Caco-2 (cell line): Measurements from ENCODE around the gene CNP. TPM values are rescaled to one million over a fixed set of nuclear protein-coding genes. Genes with fewer than 3 reads are reported as not detected.
A peak's percentile ranks its signal among the peaks of the same experiment; 100 is the strongest.

Experiments used
- BruUV-seq: library from RNA; stranded (reverse); fragments of 400-500 nt; replicated peaks from 2 replicates; lab custom pipeline; 2021; lab: Mats Ljungman, UMichigan
- CTCF ChIA-PET: fragments of 300-600 bp; sonication (Branson Sonifier 250); formaldehyde crosslinking; loops from one replicate; lab custom pipeline; 2022; ENCODE audit warnings: antibody characterized with exemption; lab: Charles Lee
- POLR2A ChIA-PET: fragments of 300-600 bp; sonication (Branson Sonifier 250); formaldehyde crosslinking; loops from one replicate; lab custom pipeline; 2022; ENCODE audit warnings: antibody characterized with exemption; lab: Charles Lee
- DNase-seq, 2 experiments: peaks; one replicate each; pipeline versions ENCODE4 v3.0.0 to v3.0.0-alpha.2; 2020 to 2022
- H3K27me3 ChIP-seq: replicated peaks from 2 replicates; pipeline ENCODE4 v1.6.0; 2011; ENCODE audit warnings: low read length; ENCODE audit not compliant: control insufficient read depth, insufficient read depth
- H3K36me3 ChIP-seq: 2 replicates; pipeline ENCODE4 v1.5.1; 2011; ENCODE audit warnings: low read length; ENCODE audit not compliant: control insufficient read depth, insufficient read depth
- H3K4me1 ChIP-seq: fragments of 250-450 bp; sonication (Bioruptor Pico); 2 replicates; pipeline ENCODE4 v1.5.1; 2020; ENCODE audit warnings: mild to moderate bottlenecking
- H3K4me3 ChIP-seq: 2 replicates; pipeline ENCODE4 v1.5.1; 2011; ENCODE audit warnings: low read depth, mild to moderate bottlenecking, control low read depth, low read length
- H3K9me3 ChIP-seq: fragments of 250-450 bp; sonication (Bioruptor Pico); 2 replicates; pipeline ENCODE4 v1.5.1; 2020; ENCODE audit warnings: mild to moderate bottlenecking, moderate library complexity
- H3K27ac Mint-ChIP-seq: one replicate; pipeline ENCODE4 v1.8.0; 2022; ENCODE audit warnings: mixed read lengths; ENCODE audit not compliant: unreplicated experiment
- H3K27me3 Mint-ChIP-seq: one replicate; pipeline ENCODE4 v1.8.0; 2022; ENCODE audit warnings: mixed read lengths; ENCODE audit not compliant: insufficient read depth, unreplicated experiment
- H3K36me3 Mint-ChIP-seq: one replicate; pipeline ENCODE4 v1.8.0; 2022; ENCODE audit warnings: mild to moderate bottlenecking, mixed read lengths; ENCODE audit not compliant: insufficient read depth, unreplicated experiment
- H3K4me1 Mint-ChIP-seq: one replicate; pipeline ENCODE4 v1.8.0; 2022; ENCODE audit warnings: low read depth, mixed read lengths; ENCODE audit not compliant: unreplicated experiment
- H3K4me3 Mint-ChIP-seq: one replicate; pipeline ENCODE4 v1.8.0; 2022; ENCODE audit warnings: mild to moderate bottlenecking, moderate library complexity, mixed read lengths; ENCODE audit not compliant: unreplicated experiment
- H3K9me3 Mint-ChIP-seq: one replicate; pipeline ENCODE4 v1.8.0; 2022; ENCODE audit warnings: mixed read lengths; ENCODE audit not compliant: unreplicated experiment
- intact Hi-C: fragments of 100-400 bp; cut with micrococcal nuclease; formaldehyde crosslinking; loops from one replicate; pipeline ENCODE4 v1.10.0; 2022; ENCODE audit not compliant: unreplicated experiment
- total RNA-seq: library from RNA; stranded (reverse); gene quantifications from 2 replicates; pipeline ENCODE4 v1.2.3, GENCODE V29; 2022
- TF ChIP-seq, protein P1 (sequence below), 2 experiments: fragments of 200-600 bp in 1 of 2; IDR thresholded peaks; 1 replicate in 1 of 2; 2 replicates in 1 of 2; pipeline versions ENCODE4 v1.5.1 to v1.8.0; 2011 to 2022; ENCODE audit warnings: antibody characterized with exemption in 1 of 2, control low read depth in 1 of 2, inconsistent platforms in 1 of 2, low read depth in 1 of 2, low read length in 1 of 2, mild to moderate bottlenecking in 1 of 2, moderate library complexity in 1 of 2; ENCODE audit not compliant: insufficient read depth in 1 of 2, severe bottlenecking in 1 of 2, unreplicated experiment in 1 of 2

Gene CNP
- total RNA-seq, 1 experiment from 2014 or later, result 94.5 TPM

DNA sequence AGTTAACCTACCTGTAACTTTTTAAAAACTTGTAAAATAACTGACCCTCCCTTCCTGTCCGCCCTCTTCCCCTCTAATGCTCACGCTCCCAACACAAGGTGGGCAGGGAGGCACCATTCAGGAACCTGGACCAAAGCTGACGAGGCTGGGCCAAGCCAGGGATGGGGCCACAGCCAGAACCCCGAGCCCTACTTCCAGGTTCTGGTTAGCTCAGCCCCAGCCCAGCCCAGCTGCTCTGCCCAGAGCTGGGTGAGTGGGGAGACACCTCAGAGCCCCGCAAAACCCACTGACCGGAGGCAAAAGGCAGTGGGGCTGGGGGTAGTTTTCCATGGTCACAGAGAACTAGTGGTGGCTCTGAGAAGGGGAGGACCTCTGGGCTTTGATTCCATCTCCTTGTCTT is 7.4 kb downstream of the CNP start:
- no peak overlapping the region for H3K4me3 Mint-ChIP-seq
- H3K4me1 ChIP-seq, result 0 out of 2 replicates have a peak, but pooled peaks cover 4% of the 10 kb centered on the region
- no peak overlapping the region for H3K4me3 ChIP-seq
- H3K27me3 ChIP-seq, result no peaks in the 10 kb centered on the region
- BruUV-seq, result no TSS peak
- H3K9me3 ChIP-seq, result no peaks in the 10 kb centered on the region
- intact Hi-C loops, result no loop called here
- peak overlapping the region; percentile 53 for H3K27ac Mint-ChIP-seq
- H3K9me3 Mint-ChIP-seq, result no peaks in the 10 kb centered on the region
- peaks cover 98% of the 10 kb centered on the region for H3K36me3 Mint-ChIP-seq
- no peak for DNase-seq
- peaks cover 8% of the 10 kb centered on the region for H3K36me3 ChIP-seq
- ChIA-PET CTCF (interaction anchor here (0.7 kb wide), 1 partner anchor 35 kb away, joined by 4 read pairs; no protein-coding TSS in a partner anchor), POLR2A (no interaction called here)
- peaks cover 6% of the 10 kb centered on the region for H3K4me1 Mint-ChIP-seq
- no peaks in the 10 kb centered on the region for H3K27me3 Mint-ChIP-seq
- TF ChIP-seq, protein P1, sequence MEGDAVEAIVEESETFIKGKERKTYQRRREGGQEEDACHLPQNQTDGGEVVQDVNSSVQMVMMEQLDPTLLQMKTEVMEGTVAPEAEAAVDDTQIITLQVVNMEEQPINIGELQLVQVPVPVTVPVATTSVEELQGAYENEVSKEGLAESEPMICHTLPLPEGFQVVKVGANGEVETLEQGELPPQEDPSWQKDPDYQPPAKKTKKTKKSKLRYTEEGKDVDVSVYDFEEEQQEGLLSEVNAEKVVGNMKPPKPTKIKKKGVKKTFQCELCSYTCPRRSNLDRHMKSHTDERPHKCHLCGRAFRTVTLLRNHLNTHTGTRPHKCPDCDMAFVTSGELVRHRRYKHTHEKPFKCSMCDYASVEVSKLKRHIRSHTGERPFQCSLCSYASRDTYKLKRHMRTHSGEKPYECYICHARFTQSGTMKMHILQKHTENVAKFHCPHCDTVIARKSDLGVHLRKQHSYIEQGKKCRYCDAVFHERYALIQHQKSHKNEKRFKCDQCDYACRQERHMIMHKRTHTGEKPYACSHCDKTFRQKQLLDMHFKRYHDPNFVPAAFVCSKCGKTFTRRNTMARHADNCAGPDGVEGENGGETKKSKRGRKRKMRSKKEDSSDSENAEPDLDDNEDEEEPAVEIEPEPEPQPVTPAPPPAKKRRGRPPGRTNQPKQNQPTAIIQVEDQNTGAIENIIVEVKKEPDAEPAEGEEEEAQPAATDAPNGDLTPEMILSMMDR (IDR thresholded peaks at IDR 0.05; ENCODE audit: insufficient read depth in 1 of 2, low read depth in 1 of 2, low read length in 1 of 2, severe bottlenecking in 1 of 2, unreplicated experiment in 1 of 2), result no peak

DNA sequence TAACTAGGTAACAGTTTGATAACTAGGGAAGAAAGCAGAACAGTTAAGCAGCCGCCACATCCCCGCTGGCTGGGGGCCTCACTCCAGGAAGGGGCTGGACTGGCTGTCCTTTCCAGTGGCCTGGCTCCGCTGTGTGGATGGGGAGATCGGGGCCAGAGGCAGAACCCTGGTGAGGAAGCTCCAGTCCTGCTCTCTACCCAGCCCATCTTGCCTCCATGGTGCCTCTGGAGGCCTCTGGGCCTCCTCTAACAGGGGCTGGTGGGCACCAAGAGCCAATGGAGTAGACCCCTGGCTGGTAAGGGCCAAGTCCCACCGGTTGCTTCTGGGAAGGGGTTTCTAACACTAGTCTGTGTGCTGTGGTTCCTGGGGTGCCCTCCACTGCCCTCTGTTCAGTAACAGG is 8.1 kb downstream of the CNP start:
- 0 out of 2 replicates have a peak, but pooled peaks cover 4% of the 10 kb centered on the region for H3K4me1 ChIP-seq
- Mint-ChIP-seq H3K4me1 (peaks cover 6% of the 10 kb centered on the region), H3K9me3 (no peaks in the 10 kb centered on the region), H3K27ac (no peak overlapping the region), H3K4me3 (no peak overlapping the region), H3K36me3 (peaks cover 97% of the 10 kb centered on the region), H3K27me3 (no peaks in the 10 kb centered on the region)
- ChIA-PET CTCF (interaction anchor here (0.5 kb wide), 1 partner anchor 111 kb away, joined by 4 read pairs; no protein-coding TSS in a partner anchor), POLR2A (interaction anchor here (0.5 kb wide), 1 partner anchor 8 kb away, joined by 10 read pairs; no protein-coding TSS in a partner anchor)
- intact Hi-C loops, result no loop called here
- BruUV-seq, result TSS peak; percentile 4
- no peak overlapping the region for H3K4me3 ChIP-seq
- TF ChIP-seq, protein P1 (IDR thresholded peaks at IDR 0.05; ENCODE audit: insufficient read depth in 1 of 2, low read depth in 1 of 2, low read length in 1 of 2, severe bottlenecking in 1 of 2, unreplicated experiment in 1 of 2), result no peak
- no peaks in the 10 kb centered on the region for H3K27me3 ChIP-seq
- H3K36me3 ChIP-seq, result peaks cover 7% of the 10 kb centered on the region
- no peaks in the 10 kb centered on the region for H3K9me3 ChIP-seq
- DNase-seq, result no peak

DNA sequence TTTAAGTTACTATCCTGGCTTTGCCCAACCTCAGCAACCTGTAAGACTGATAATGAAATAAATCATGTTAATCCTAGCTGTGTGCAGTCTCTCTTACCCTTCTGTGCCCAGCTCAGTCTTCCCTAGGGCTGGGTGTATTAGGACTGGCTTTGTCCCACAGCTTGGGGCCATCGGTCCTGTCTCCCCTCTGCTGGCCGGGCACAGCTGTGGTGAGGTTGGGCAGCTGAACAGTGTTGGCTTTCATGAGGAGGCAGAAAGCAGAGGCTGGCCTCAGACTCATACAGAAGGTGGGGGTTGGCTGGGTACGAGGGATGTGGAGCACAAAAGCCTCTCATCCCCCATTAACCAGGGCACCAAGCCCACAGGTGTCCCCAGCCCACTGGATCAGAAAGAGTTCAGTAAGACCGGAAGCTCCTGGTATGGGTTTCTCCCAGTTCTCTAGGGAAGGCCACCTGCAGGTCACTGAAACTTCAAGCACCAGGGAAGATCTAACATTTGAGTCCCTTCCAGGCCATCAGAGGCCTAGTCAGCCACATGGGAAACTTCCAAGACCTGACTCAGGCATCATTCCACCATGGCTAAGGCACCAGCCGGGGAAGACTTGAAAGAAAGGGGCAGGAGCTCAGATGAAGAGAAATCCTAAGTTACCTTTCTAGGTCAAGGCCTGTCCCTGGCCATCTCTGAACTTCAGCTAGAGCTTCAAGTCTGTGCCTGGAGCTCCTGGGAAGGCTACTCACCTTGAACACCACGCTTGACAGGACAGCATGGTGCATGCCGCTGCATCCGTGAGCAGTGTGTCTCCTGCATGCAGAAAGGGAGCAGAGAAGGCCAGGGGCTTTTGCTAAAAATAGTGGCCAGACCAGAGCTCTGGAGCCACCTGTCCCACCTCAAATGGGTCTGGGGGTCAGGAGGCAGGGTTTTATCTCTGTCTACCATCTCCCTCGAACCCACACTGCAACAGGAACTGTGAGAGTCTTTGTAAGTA is 8.8 kb downstream of the CNP start:
- no peak overlapping the region for H3K27ac Mint-ChIP-seq
- no peaks in the 10 kb centered on the region for H3K27me3 ChIP-seq
- H3K4me3 Mint-ChIP-seq, result no peak overlapping the region
- DNase-seq, result no peak
- H3K27me3 Mint-ChIP-seq, result no peaks in the 10 kb centered on the region
- no peaks in the 10 kb centered on the region for H3K9me3 Mint-ChIP-seq
- ChIA-PET POLR2A (interaction anchor here (0.5 kb wide), 1 partner anchor 9 kb away, joined by 10 read pairs; no protein-coding TSS in a partner anchor), CTCF (interaction anchor here (0.5 kb wide), 1 partner anchor 112 kb away, joined by 4 read pairs; no protein-coding TSS in a partner anchor)
- TF ChIP-seq, protein P1 (IDR thresholded peaks at IDR 0.05; ENCODE audit: insufficient read depth in 1 of 2, low read depth in 1 of 2, low read length in 1 of 2, severe bottlenecking in 1 of 2, unreplicated experiment in 1 of 2), result no peak
- H3K36me3 Mint-ChIP-seq, result peaks cover 97% of the 10 kb centered on the region
- 0 out of 2 replicates have a peak, but pooled peaks cover 4% of the 10 kb centered on the region for H3K4me1 ChIP-seq
- no peak overlapping the region for H3K4me3 ChIP-seq
- no TSS peak for BruUV-seq
- H3K9me3 ChIP-seq, result no peaks in the 10 kb centered on the region
- H3K36me3 ChIP-seq, result peaks cover 7% of the 10 kb centered on the region
- H3K4me1 Mint-ChIP-seq, result peaks cover 6% of the 10 kb centered on the region
- intact Hi-C loops, result no loop called here
